ENCODE data around the gene EMILIN2.
"Not testable (repeated sequence)": the region's sequence is repeated elsewhere in the genome, so short reads cannot be mapped to it uniquely, and the experiment has no call there.

The EMILIN2 gene

DNA sequence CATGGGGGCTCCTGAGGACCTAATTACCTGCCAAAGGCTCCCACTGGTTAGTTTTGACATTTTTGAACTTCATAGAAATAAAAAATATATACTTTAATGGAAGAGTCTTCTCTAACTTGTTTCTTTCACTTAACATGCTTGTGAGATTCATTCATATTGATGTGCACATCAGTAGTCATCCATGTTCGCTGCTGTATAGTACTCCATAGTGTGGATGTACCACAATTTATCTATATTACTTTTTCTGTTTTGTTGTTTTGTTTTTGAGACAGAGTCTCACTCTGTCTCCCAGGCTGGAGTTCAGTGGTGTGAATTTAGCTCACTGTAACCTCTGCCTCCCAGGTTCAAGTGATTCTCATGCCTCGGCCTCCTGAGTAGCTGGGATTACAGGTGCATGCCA is 22.8 kb upstream of the EMILIN2 start:
- no peak for TF ChIP-seq JUND (IDR thresholded peaks at IDR 0.05; ENCODE audit: low read depth)
- no peak for DNase-seq (ENCODE audit: low read depth in 1 of 2, low spot score in 1 of 2)
- in situ Hi-C loops (cut with HindIII; ENCODE audit: low pct_unique_long_range_greater_than_20kb, low sequenced_read_pairs): no loop called here

DNA sequence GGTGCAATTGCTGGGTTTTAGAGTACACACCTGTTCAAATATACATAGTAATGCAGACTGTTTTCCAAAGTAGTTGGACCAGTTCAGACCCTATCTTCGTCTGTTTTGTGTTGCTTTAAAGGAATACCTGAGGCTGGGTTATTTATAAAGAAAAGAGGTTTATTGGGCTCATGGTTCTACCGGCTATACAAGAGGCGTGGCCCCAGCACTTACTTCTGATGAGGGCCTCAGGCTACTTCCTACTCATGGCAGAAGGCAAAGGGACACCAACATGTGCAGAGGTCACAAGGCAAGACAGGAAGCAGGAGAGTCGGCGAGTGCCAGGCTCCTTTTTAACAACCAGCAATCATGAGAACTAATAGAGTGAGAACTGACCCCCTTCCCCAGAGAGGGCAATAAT is 21.9 kb upstream of the EMILIN2 start:
- peak in 1 of 2 experiments; percentile 62 for DNase-seq (ENCODE audit: low read depth in 1 of 2, low spot score in 1 of 2)
- in situ Hi-C loops (cut with HindIII; ENCODE audit: low pct_unique_long_range_greater_than_20kb, low sequenced_read_pairs): no loop called here
- TF ChIP-seq JUND (IDR thresholded peaks at IDR 0.05; ENCODE audit: low read depth): no peak

DNA sequence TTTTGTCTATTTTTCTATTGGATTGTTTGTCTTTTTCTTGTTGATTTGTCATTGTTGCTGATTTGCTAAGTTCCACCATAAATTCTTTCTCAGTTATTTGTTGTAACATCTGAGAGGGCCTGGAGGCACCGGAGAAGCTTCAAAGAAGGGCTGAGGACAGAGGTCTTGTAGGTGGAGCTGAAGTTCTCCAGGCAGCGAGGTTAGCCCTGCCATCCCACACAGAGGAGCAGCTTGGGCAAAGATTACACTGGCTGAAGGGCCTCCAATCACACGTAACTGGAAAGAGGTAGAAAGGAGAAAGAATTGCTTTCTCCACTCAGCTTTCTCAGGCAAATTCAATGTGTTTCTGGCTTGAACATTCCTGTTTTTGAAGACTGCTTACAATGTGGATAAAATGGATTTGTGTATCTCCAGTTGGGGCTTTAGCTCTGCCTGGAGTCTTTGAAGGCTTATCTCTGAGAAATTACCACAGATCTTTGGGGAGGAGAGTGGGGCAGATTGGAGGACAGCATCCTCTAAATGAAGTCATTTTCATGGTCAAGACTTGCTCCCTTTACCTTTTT is 21.1 kb upstream of the EMILIN2 start:
- no peak for TF ChIP-seq JUND (IDR thresholded peaks at IDR 0.05; ENCODE audit: low read depth)
- DNase-seq (ENCODE audit: low read depth in 1 of 2, low spot score in 1 of 2): no peak
- in situ Hi-C loops (cut with HindIII; ENCODE audit: low pct_unique_long_range_greater_than_20kb, low sequenced_read_pairs): no loop called here

DNA sequence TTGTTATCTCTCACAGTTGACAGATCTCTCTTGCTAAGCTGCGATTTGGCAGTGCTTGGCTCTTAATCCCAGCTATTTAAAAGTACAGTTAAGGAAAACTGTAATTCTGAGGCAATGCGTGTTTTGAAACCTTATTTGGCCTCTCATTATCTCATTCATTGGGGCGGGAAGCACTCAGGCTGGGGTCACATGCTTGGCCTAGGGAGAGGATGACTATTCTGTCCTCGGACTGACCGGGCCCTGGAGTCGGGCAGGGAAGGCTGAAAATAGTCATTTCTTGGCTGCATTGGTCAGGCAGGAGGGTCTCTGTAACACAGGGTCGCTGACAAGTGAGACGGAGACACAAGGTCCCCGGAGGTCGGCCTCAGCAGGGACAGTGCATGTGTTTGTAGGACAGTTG is 20.2 kb upstream of the EMILIN2 start:
- no peak for DNase-seq (ENCODE audit: low read depth in 1 of 2, low spot score in 1 of 2)
- TF ChIP-seq JUND (IDR thresholded peaks at IDR 0.05; ENCODE audit: low read depth): no peak
- in situ Hi-C loops (cut with HindIII; ENCODE audit: low pct_unique_long_range_greater_than_20kb, low sequenced_read_pairs): no loop called here

DNA sequence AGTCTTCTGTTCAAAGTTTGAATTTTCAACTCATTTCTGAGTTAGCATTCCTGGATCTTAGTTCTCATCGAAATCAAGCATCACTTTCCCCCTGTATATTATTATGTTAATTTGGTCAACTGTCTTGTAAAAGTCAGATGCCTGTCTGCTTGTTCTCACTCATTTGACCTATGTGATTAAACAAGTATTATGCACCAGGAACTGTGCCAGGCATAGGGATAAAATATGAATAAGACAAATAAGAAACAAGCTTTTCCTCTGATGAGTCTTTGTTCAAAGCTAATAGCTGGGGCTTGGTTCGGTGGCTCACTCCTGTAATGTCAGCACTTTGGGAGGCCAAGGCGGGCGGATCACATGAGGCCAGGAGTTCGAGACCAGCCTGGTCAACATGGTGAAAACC is 19.7 kb upstream of the EMILIN2 start:
- TF ChIP-seq JUND (IDR thresholded peaks at IDR 0.05; ENCODE audit: low read depth): no peak

DNA sequence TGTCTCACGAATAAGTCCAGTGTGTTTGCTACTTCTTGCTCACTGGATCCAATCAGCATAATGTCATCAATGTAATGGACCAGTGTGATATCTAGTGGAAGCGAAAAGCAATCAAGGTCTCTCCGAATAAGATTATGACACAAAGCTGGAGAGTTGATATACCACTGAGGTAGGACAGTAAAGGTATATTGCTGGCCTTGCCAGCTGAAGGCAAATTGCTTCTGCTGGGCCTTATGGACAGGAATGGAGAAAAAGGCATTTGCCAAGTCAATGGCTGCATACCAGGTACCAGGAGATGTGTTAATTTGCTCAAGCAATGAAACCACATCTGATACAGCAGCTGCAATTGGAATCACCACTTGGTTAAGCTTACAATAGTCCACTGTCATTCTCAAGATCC is 10.7 kb upstream of the EMILIN2 start:
- in situ Hi-C loops (cut with HindIII; ENCODE audit: low pct_unique_long_range_greater_than_20kb, low sequenced_read_pairs); DNase-seq (ENCODE audit: low read depth in 1 of 2, low spot score in 1 of 2): not testable (repeated sequence)

More for the DNA sequence above, 19.7 kb upstream of the EMILIN2 start:
- DNase-seq (ENCODE audit: low read depth in 1 of 2, low spot score in 1 of 2): peak in 1 of 2 experiments; percentile 19
- in situ Hi-C loops (cut with HindIII; ENCODE audit: low pct_unique_long_range_greater_than_20kb, low sequenced_read_pairs): no loop called here

DNA sequence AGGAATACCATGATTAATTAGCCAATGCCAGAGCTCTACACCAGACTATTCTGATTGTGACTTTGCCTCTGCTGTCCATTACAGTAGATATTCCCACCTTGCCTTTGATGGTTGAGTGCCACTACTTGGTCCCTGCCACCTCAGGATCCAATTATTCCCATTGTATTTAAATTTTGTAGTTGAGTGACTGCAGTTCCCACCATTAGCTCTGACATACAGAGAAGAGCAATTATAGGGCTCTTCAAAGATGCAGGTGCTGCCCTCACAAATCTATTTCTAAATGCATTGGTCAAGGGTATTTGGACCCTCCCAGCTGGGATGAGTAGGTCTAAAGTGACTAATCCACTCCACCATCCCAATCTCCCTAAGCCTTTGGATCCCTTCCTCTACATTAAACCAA is 9.5 kb upstream of the EMILIN2 start:
- in situ Hi-C loops (cut with HindIII; ENCODE audit: low pct_unique_long_range_greater_than_20kb, low sequenced_read_pairs); DNase-seq (ENCODE audit: low read depth in 1 of 2, low spot score in 1 of 2): not testable (repeated sequence)

DNA sequence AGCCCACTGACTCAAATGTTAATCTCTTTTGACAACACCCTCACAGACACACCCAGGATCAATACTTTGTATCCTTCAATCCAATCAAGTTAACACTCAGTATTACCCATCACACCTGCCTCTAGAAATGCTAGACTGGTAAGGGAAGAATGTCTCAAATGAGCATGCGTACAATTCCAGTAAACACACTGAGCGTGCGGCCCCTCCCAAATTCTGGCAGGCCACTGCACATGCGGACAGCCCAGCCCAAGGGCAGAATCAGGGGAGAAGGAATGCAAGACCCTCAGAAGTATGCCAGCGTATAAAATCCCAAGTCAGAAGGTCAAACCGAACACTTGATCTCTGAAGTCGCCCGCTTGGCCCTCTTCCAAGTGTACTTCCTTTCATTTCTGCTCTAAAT is 7.6 kb upstream of the EMILIN2 start:
- in situ Hi-C loops (cut with HindIII; ENCODE audit: low pct_unique_long_range_greater_than_20kb, low sequenced_read_pairs): no loop called here
- no peak for TF ChIP-seq JUND (IDR thresholded peaks at IDR 0.05; ENCODE audit: low read depth)
- DNase-seq (ENCODE audit: low read depth in 1 of 2, low spot score in 1 of 2): no peak

DNA sequence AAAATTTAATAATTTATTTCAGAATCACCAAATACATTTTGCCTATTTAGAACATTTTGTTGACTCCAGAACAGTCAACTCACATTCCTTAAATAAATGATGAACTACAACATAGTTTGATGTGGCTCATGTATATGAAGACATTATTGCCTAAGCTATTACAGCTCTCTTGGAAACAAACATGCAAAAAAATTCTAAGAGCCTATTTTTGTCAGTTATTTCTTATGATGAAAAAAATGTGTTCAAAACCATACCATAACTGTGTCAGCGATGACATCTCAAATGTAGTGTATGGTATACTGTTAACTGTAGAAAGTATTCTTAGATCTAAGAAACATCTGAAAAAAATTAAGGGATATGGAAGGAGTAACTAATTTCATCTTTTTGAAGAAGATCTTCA is 6.3 kb upstream of the EMILIN2 start:
- no peak for TF ChIP-seq JUND (IDR thresholded peaks at IDR 0.05; ENCODE audit: low read depth)
- in situ Hi-C loops (cut with HindIII; ENCODE audit: low pct_unique_long_range_greater_than_20kb, low sequenced_read_pairs): no loop called here
- no peak for DNase-seq (ENCODE audit: low read depth in 1 of 2, low spot score in 1 of 2)

DNA sequence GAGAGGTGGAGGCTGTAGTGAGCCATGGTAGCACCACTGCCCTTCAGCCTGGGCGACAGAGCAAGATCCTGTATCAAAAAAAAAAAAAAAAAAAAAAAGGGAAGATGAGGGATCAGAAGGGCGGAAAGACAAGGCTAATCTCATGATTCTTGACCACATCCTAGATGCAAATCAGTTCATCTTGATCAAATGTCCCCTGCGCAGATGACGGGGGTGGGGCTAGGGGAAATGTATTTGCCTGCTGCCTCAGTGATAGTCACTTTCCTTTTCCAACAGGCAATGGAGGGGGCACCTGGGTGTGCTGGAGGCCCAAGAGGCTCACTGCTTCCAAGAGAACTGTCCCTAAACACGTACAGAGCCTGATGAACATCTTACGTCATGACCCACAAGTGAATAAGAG is 3.7 kb upstream of the EMILIN2 start:
- no peak for DNase-seq (ENCODE audit: low read depth in 1 of 2, low spot score in 1 of 2)
- in situ Hi-C loops (cut with HindIII; ENCODE audit: low pct_unique_long_range_greater_than_20kb, low sequenced_read_pairs): no loop called here
- TF ChIP-seq JUND (IDR thresholded peaks at IDR 0.05; ENCODE audit: low read depth): no peak

DNA sequence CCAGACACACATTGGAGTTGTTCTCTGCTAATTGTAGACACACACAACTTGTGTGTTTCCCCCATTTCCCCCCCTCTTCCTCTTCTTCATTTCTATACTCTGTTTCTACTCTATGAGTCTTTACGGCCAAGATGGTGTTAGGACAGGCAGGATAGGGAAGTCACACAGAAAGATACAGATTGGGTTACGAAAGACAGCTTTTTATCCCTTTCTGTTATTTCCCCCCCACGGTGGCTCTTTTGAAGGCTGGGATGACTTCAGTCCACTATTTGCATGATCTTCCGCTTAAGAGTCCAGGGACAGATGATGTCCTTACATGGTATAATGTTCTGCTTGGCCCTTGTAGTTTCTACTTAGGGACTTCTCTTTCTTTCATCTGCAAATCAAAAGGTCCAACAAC is 1.6 kb upstream of the EMILIN2 start:
- in situ Hi-C loops (cut with HindIII; ENCODE audit: low pct_unique_long_range_greater_than_20kb, low sequenced_read_pairs): no loop called here
- no peak for TF ChIP-seq JUND (IDR thresholded peaks at IDR 0.05; ENCODE audit: low read depth)
- no peak for DNase-seq (ENCODE audit: low read depth in 1 of 2, low spot score in 1 of 2)

DNA sequence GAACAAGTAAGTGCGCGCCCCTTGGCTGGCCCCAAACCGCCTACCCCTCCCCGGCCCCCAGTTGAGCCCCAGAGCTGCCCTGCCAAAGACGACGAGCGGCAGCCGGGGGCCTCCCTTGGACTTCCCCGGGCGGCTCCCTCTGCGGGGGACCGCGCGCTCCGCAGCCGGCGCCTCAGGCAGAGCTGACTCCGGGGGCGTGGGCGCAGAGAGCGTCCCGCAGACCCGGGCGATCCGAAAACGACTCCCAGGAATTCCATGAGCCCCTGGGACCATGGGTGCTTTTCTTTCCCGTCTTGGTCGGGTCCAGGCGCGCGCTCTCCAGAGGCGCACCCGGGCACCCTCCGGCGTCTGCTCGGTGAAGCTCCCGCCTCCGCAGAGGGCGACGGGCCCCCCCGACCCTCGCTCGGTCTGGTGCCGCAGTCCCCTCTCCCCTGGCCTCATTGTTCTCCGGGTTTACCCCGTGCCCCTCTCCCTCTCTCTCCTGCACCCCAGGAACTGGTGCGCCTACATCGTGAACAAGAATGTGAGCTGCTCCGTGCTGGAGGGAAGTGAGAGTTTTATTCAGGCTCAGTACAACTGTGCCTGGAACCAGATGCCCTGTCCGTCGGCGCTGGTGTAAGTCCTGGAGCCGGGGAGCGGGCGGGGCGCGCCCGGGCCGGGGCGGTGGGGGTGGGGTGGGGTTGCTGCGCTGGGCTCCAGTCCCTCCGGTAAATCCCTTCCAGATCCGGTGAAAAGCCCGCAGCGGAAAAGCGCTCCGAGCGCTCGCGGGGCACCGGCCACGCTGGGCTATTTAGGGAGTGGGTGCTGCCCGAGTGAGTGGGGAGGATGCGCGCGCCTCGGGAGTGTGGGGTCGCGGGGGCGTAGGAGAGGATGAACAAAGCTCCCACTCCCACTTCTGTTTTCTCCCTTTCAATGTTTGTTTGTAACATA is 776 bp downstream of the EMILIN2 start:
- TF ChIP-seq JUND (IDR thresholded peaks at IDR 0.05; ENCODE audit: low read depth): no peak
- DNase-seq (ENCODE audit: low read depth in 1 of 2, low spot score in 1 of 2): peak in 1 of 2 experiments; percentile 67
- in situ Hi-C loops (cut with HindIII; ENCODE audit: low pct_unique_long_range_greater_than_20kb, low sequenced_read_pairs): no loop called here

Measured in T47D (cell line).